NCI-H2196 (cell line): ENCODE data around the gene PTS.
A peak's percentile ranks its signal among the peaks of the same experiment; 100 is the strongest.
"Not testable (repeated sequence)": the region's sequence is repeated elsewhere in the genome, so short reads cannot be mapped to it uniquely, and the experiment has no call there.

Source experiments
- DNase-seq: peaks from one replicate; lab custom pipeline; 2025; ENCODE audit not compliant: unreplicated experiment; lab: John Stamatoyannopoulos, UW

PTS gene

DNA sequence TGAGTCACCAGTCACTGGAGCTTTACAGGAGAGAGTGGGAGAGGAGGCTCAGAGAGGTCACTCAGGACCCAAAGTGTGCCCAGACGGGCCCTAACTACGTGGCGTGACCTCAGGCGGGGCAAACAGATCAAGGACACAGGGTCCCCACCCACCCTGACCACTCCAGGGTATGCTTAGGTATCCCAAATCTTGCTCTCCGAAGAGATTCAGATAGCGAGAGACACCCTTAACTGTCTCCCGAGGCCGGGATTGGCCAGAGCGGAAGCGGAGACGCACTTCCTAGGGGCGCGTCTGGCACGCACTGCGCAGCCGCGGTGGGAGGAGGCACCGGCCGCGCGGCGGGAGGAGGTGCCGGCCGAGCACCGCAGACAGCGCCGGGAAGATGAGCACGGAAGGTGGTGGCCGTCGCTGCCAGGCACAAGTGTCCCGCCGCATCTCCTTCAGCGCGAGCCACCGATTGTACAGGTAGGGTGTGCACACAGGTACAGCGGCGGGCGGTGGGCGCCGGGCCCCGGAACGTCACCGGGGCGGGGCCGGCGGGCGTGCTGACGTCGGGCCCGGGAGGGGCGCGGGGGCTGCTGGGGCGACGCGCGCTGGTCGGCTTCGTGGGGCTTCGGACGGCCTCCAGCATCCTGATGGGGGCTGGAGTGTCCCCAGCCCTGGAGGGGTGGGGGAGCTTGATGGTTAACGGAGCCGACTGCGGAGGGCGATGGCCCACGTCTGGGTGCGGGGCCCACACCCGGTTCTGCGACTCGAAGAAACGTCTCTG, at the start of gene PTS:
Gene PTS, plus strand, starts transcription at position 367 of the 769 bp plus-strand sequence. Its CDS starts 16 bp downstream, at position 383.
- peak; percentile 91 for DNase-seq

- no peak for DNase-seq
Measured at GRCh38 chr11:112177589-112177988, 48.6 kb upstream of the PTS start.

DNA sequence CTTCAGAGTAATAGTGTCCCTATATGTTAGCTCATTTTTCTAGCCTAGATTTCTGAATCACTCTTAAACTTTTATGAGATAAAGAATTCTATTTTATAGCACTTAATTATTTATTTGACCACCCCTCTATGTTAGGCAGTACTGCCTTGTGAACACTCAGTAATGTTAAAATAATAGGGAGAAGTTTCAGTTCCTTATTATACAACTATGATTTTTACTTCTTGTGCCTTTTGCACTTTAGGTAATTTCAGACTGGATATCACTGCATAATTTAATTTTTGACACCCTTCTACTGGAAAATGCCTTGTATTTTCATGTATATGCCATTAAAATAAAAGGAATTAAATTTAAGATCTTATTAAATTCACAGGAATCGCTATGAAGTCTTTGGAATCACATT, 47.8 kb upstream of the PTS start:
- DNase-seq: no peak

DNA sequence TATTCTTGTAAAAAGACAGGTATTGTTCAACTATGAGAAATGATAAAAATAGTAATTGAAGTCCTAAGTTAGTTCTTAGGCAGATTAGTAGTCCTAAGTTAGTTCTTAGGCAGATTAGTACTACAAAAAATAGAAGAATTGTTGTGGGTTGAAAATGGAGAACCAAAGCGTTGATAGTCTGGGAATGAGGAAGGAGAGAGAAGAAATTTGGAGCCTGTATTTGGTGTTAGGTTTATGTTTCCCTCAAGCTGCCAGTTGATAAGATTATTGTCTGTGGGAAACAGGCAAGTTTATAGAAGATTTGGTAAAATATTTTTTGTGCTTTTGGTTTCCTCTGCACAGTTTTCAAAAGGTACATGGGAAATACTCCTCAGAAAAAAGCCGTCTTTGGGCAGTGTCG, 47.3 kb upstream of the PTS start:
- no peak for DNase-seq

GRCh38 chr11:112179601-112180000, 46.6 kb upstream of the PTS start:
- no peak for DNase-seq

DNA sequence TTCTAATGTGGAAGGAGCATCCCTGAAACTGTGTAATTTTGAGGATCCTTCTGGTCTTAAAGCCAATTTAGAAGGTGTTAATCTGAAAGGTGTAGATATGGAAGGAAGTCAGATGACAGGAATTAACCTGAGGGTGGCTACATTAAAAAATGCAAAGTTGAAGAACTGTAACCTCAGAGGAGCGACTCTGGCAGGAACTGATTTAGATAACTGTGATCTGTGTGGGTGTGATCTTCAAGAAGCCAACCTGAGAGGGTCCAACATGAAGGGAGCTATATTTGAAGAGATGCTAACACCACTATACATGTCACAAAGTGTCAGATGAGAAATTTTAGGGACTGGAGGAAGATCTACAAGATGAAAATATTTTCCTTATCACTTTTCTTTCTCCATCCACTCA, 43.4 kb upstream of the PTS start:
- no peak for DNase-seq

- DNase-seq: peak; percentile 6
Measured at GRCh38 chr11:112185883-112186282, 40.3 kb upstream of the PTS start.

DNA sequence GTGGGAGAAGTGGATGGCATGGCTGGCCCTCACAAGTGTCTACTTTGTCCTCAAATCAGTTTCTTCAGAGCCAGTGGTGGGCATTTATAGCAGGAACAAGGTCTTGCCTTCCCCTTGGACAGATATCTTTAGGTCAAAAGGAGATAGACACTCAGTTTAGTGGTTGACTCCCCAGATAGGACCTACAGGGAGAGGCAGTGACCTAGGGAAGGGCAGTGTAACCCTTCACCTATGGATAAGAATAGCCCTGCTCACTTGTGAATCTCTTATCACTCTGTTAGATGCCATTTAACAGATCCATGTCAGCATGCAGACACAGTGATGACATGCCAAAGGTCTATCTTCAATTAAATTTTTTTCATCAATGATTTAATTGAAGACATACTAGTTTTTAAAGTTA, 39.9 kb upstream of the PTS start:
- no peak for DNase-seq

DNA sequence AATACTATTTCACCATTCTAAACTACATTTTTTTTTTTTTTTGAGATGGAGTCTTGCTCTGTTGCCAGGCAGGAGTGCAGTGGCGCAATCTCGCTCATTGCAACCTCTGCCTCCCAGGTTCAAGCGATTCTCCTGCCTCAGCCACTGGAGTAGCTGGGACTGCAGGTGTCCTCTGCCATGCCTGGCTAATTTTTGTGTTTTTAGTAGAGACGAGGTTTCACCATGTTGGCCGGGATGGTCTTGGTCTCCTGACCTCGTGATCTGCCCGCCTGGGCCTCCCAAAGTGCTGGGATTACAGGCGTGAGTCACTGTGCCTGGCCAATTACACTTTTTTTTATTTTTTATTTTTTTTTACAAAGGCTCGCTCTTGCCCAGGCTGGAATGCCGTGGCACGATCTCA, 31.1 kb upstream of the PTS start:
- DNase-seq: not testable (repeated sequence)

DNA sequence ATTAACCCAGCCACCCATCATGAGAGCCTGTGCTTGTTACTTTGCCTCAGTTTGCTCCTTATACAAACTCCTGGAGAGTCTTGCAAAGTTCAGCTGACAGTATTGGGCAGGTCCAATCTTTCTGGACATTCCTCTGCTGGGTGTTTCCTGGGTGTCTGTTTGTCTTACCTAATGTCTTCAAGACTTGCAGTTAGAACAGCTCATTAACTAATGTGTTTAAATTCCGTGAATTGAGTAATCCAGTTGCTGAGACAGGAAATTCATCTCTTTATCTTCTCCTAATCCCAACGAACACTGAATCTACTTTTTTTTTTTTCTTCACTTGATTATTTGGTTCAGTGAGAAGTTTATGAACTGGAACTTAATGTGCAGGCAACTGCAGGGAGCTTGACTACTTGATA, 30.3 kb upstream of the PTS start:
- DNase-seq: no peak

GRCh38 chr11:112196519-112197087, 29.6 kb upstream of the PTS start:
- no peak for DNase-seq

DNA sequence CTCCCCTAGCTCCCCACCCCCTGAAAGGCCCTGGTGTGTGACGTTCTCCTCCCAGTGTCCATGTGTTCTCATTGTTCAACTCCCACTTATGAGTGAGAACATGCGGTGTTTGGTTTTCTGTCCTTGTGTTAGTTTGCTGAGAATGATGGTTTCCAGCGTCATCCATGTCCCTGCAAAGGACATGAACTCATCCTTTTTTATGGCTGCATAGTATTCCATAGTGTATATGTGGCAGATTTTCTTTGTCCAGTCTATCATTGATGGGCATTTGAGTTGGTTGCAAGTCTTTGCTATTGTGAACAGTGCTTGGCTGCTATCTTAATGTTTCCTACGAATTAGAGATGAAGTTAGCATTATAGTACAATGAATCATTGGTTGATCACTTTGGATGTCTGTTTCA, 27.1 kb upstream of the PTS start:
- not testable (repeated sequence) for DNase-seq

DNA sequence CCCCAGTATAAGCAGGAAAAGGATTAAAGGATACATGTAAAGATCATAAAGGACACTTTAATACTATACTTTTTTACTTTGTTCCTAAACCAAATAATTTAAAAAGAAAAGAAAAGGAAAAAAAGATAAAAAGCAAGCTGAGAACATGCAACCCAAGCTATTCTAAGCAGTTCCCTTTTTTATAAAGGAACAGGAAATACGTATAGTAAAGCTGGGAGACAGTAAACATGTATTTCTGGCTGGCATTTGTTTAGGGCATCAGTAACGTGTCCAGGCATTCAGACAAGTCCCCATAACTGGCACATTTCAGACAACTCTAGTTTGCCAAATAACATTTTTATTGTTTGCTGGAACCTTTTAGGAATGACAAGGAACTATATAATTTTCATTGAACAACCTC, 26.0 kb upstream of the PTS start:
- no peak for DNase-seq

DNA sequence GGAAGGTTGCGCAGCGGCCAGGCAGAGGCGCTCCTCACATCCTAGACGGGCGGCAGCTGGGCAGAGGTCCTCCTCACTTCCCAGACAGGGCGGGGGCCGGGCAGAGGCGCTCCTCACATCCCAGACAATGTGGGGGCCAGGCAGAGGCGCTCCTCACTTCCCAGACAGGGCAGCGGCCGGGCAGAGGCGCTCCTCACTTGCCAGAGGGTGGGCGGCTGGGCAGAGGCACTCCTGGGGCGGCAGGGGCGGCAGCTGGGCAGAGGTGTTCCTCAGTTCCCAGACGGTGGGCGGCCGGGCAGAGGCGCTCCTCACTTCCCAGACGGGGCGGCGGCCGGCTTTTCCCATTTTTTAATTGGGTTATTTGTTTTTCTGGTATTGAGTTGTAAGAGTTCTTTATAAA, 20.2 kb upstream of the PTS start:
- no peak for DNase-seq

- DNase-seq: no peak
Measured at GRCh38 chr11:112210890-112211289, 15.3 kb upstream of the PTS start.

GRCh38 chr11:112211536-112211935, 14.7 kb upstream of the PTS start:
- no peak for DNase-seq

GRCh38 chr11:112212290-112212689, 13.9 kb upstream of the PTS start:
- DNase-seq: no peak

DNA sequence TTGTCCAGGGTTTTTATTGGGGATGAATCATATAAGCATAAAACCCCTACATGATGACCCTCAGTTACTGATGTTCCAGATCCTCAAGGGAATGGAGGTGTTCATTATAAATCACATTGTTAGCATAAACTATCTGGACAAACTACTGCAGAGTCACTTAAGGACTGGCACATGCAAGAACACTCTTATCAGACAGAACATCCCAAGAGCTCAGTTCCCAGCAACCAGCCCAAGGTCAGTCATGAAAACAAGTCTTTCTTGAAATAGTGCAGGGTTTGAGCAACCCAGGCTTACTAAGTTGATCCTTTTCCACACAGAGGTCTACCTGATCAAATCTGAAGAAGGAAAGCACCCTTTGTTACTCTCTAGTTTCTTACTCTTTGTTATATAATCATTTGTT, 13.5 kb upstream of the PTS start:
- DNase-seq: no peak

GRCh38 chr11:112213753-112214152, 12.5 kb upstream of the PTS start:
- no peak for DNase-seq

DNA sequence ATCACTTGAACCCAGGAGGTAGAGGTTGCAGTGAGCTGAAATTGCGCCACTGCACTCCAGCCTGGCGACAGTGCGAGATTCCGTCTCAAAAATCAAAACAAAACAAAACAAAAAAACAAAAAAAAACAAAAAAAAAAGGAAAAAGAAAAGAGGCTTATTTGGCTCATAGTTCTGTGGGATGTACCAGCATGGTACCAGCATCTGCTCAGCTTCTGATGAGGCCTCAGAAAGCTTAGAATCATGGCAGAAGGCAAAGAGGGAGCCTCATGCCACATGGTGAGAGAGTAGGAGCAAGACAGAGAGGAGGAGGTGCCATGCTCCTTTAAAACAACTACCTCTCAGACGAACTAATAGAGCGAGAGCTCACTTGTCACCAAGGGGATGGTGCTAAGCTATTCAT, 10.6 kb upstream of the PTS start:
- DNase-seq: no peak

GRCh38 chr11:112216561-112217105, 9.6 kb upstream of the PTS start:
- DNase-seq: no peak

DNA sequence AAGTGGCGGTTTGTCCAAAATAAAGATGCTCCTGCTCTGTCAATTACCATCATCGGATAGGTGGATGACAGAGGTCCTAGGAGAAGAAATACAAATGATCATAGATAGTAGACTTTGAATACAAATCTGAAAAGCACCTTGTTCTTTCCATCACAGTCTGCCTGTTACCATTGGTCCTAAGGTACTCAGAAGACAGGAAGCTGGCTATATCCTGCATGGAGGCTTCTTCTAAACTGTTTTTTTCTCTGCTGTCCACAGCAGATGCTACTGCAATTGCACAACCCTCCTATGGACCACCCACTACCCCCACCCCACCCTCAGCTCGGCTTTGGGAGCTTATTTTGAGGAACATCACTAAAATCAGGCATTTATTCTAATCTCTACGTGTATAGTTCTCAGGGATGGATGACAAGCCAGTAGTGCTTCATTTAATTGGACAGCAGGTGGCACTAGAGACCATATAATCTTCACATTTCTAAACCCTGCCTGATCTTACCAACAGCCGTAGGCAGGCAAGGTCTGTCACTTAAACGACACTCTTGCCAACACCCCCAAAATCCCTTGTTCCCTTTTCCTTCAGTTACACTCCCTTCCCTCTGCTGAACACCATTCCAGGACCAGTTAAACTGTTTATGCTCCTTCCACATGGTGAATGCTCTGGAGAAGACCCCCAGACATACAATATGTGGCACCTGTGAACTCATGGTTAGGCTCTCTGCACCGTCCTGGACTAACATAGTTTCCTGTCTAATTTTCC, 6.6 kb upstream of the PTS start:
- peak; percentile 55 for DNase-seq
